Upper lobe of left lung (tissue), 6 donors: ENCODE measurements around the gene C10orf71. TPM values are rescaled to one million over a fixed set of nuclear protein-coding genes. Genes with fewer than 3 reads are reported as not detected.

Source experiments
- ATAC-seq, 2 donors: fragments of 200-7000 bp; cut with Tn5 transposase; one replicate each; pipeline ENCODE4 v1.9.1; 2022; ENCODE audit warnings: mild to moderate bottlenecking in 2 of 2, moderate library complexity in 2 of 2; ENCODE audit not compliant: low FRiP score in 2 of 2
- DNase-seq, 2 donors: peaks; one replicate each; pipeline ENCODE4 v3.0.0-alpha.2; 2019 to 2020
- H3K27ac ChIP-seq, 4 donors: fragments of 200-600 bp; sonication (generic); one replicate each; pipeline ENCODE4 v1.5.1; 2016 to 2019
- H3K27me3 ChIP-seq, 4 donors: fragments of 200-600 bp; sonication (generic); one replicate each; pipeline ENCODE4 v1.5.1; 2017 to 2019
- H3K36me3 ChIP-seq, 4 donors: fragments of 200-600 bp; sonication (generic); one replicate each; pipeline ENCODE4 v1.5.1; 2016 to 2019
- H3K4me1 ChIP-seq, 4 donors: fragments of 200-600 bp; sonication (generic); one replicate each; pipeline ENCODE4 v1.5.1; 2018 to 2019
- H3K4me3 ChIP-seq, 4 donors: fragments of 200-600 bp; sonication (generic); one replicate each; pipeline ENCODE4 v1.5.1; 2017 to 2019; ENCODE audit warnings: mild to moderate bottlenecking in 2 of 4, moderate library complexity in 1 of 4
- H3K9me3 ChIP-seq, 4 donors: fragments of 200-600 bp; sonication (generic); one replicate each; pipeline ENCODE4 v1.5.1; 2018 to 2019
- CTCF ChIP-seq, 6 experiments: fragments of 450-650 bp in 4 of 6; fragments of 200-600 bp in 2 of 6; sonication (generic) in 2 of 6; IDR thresholded peaks; one replicate each; pipeline ENCODE4 v1.5.1; 2016 to 2019; ENCODE audit warnings: antibody characterized with exemption in 6 of 6
- EP300 ChIP-seq, 4 donors: sonication (generic); formaldehyde crosslinking; IDR thresholded peaks; one replicate each; pipeline ENCODE4 v1.5.1; 2017; ENCODE audit warnings: antibody characterized with exemption in 4 of 4, control low read depth in 2 of 4
- POLR2A ChIP-seq, 4 donors: fragments of 450-650 bp; IDR thresholded peaks; one replicate each; pipeline ENCODE4 v1.5.1; 2016 to 2017; ENCODE audit warnings: antibody characterized with exemption in 4 of 4, mild to moderate bottlenecking in 2 of 4
- POLR2AphosphoS5 ChIP-seq, 2 donors: sonication (generic); formaldehyde crosslinking; IDR thresholded peaks; one replicate each; pipeline ENCODE4 v1.5.1; 2017; ENCODE audit warnings: antibody characterized with exemption in 2 of 2
- WGBS, 2 donors: methylation state at CpG; one replicate each; pipeline ENCODE4 v1.1.5; 2017 to 2018; 5-methylcytosine and 5-hydroxymethylcytosine counted together
- total RNA-seq, 6 donors: library from RNA; depleted of rRNA in 4 of 6; stranded (reverse); fragments of >200 nt in 4 of 6; gene quantifications; one replicate each; pipeline versions ENCODE4 v1.1.0 to v1.2.1, GENCODE V29; 2016 to 2021
- donor health status: DM: no; HTN: no; CAD: no; lungs with moderate emphysema.
- donor health status: DM: no; HTN: yes; CAD: no; lungs with severe emphysema.

The C10orf71 gene
- total RNA-seq, 6 donors from 2014 or later = not detected

- Histone ChIP-seq H3K9me3 (no peaks in the 10 kb centered on the region), H3K27me3 (no peaks in the 10 kb centered on the region), H3K36me3 (no peaks in the 10 kb centered on the region), H3K27ac (peak overlapping the region in 1 of 4 donors; percentile 64), H3K4me1 (no peaks in the 10 kb centered on the region), H3K4me3 (no peak overlapping the region)
- peak; percentile 30 to 80 for ATAC-seq
- TF ChIP-seq POLR2AphosphoS5 (IDR thresholded peaks at IDR 0.05) (peak in 1 of 2 donors; percentile 66), CTCF (IDR thresholded peaks at IDR 0.05) (no peak), EP300 (IDR thresholded peaks at IDR 0.05) (peak in 1 of 4 donors; percentile 77)
- peak in 1 of 2 donors; percentile 38 for DNase-seq
- 48 to 57% methylated on average over 3 of the region's 3 CpGs for WGBS, 2 donors
These were observed 13.7 kb upstream of the C10orf71 start for GRCh38 chr10:49285232-49285631.

GRCh38 chr10:49286686-49287085 is 12.3 kb upstream of the C10orf71 start:
- Histone ChIP-seq H3K27me3 (no peaks in the 10 kb centered on the region), H3K27ac (no peak overlapping the region), H3K9me3 (no peaks in the 10 kb centered on the region), H3K4me1 (no peaks in the 10 kb centered on the region), H3K4me3 (no peak overlapping the region), H3K36me3 (no peaks in the 10 kb centered on the region)
- WGBS, 2 donors = 68 to 79% methylated on average over 3 to 4 of the region's 4 CpGs
- DNase-seq (no peak), ATAC-seq (no peak)
- TF ChIP-seq EP300 (IDR thresholded peaks at IDR 0.05) (no peak), POLR2AphosphoS5 (IDR thresholded peaks at IDR 0.05) (no peak), POLR2A (IDR thresholded peaks at IDR 0.05) (no peak), CTCF (IDR thresholded peaks at IDR 0.05) (no peak)

GRCh38 chr10:49287689-49288340 is 11.2 kb upstream of the C10orf71 start:
- 76 to 88% methylated on average over 6 to 8 of the region's 9 CpGs for WGBS, 2 donors
- DNase-seq (no peak), ATAC-seq (no peak)
- no peaks in the 10 kb centered on the region for H3K9me3 ChIP-seq
- H3K27ac ChIP-seq = no peak overlapping the region
- TF ChIP-seq CTCF (IDR thresholded peaks at IDR 0.05) (no peak), POLR2AphosphoS5 (IDR thresholded peaks at IDR 0.05) (no peak), EP300 (IDR thresholded peaks at IDR 0.05) (no peak), POLR2A (IDR thresholded peaks at IDR 0.05) (no peak)
- H3K27me3 ChIP-seq = no peaks in the 10 kb centered on the region
- no peak overlapping the region for H3K4me3 ChIP-seq
- no peaks in the 10 kb centered on the region for H3K4me1 ChIP-seq
- no peaks in the 10 kb centered on the region for H3K36me3 ChIP-seq

- H3K4me3 ChIP-seq = no peak overlapping the region
- H3K27me3 ChIP-seq = no peaks in the 10 kb centered on the region
- no peaks in the 10 kb centered on the region for H3K9me3 ChIP-seq
- ATAC-seq (no peak), DNase-seq (no peak)
- H3K4me1 ChIP-seq = no peaks in the 10 kb centered on the region
- H3K27ac ChIP-seq = no peak overlapping the region
- no peaks in the 10 kb centered on the region for H3K36me3 ChIP-seq
- 76 to 83% methylated on average over 8 to 10 of the region's 10 CpGs for WGBS, 2 donors
- TF ChIP-seq CTCF (IDR thresholded peaks at IDR 0.05) (no peak), POLR2AphosphoS5 (IDR thresholded peaks at IDR 0.05) (no peak), EP300 (IDR thresholded peaks at IDR 0.05) (no peak), POLR2A (IDR thresholded peaks at IDR 0.05) (no peak)
These were observed 10.5 kb upstream of the C10orf71 start for GRCh38 chr10:49288341-49289065.
